Measurements from ENCODE around the gene RAP2A.

- no peak for TF ChIP-seq CTCF (IDR thresholded peaks at IDR 0.05; ENCODE audit: poor library complexity)
- no peak for TF ChIP-seq EZH2phosphoT487 (IDR thresholded peaks at IDR 0.05; ENCODE audit: low read depth, severe bottlenecking, unreplicated experiment)
Observed at GRCh38 chr13:97413694-97414093, 20.3 kb upstream of the RAP2A start.

Measured in hepatocyte (in vitro differentiated cells).